PFSK-1 (cell line): ENCODE data around the gene TBC1D22A.

Source experiments
- FOXP2 ChIP-seq: optimal IDR thresholded peaks from 2 replicates; pipeline ENCODE3; 2011; ENCODE audit warnings: borderline replicate concordance, control low read depth, inconsistent platforms; ENCODE audit not compliant: insufficient read depth; ENCODE audit errors: extremely low read length, extremely low read depth
- POLR2AphosphoS5 ChIP-seq: IDR thresholded peaks from 2 replicates; pipeline ENCODE4 v1.6.1; 2012; ENCODE audit warnings: low read depth, mild to moderate bottlenecking, control low read depth, low read length, moderate library complexity
- REST ChIP-seq, 2 experiments: IDR thresholded peaks; 2 replicates each; pipeline versions ENCODE4 v1.6.1 to v1.8.0; 2011 to 2012; ENCODE audit warnings: low read depth in 2 of 2, low read length in 2 of 2, control low read depth in 1 of 2, inconsistent platforms in 1 of 2, mild to moderate bottlenecking in 1 of 2, moderate library complexity in 1 of 2; ENCODE audit not compliant: insufficient read depth in 1 of 2
- SIN3A ChIP-seq: IDR thresholded peaks from 2 replicates; pipeline ENCODE4 v1.6.1; 2012; ENCODE audit warnings: mild to moderate bottlenecking, low read length, moderate library complexity, borderline replicate concordance; ENCODE audit not compliant: insufficient read depth
- TAF1 ChIP-seq: IDR thresholded peaks from 2 replicates; pipeline ENCODE4 v1.6.1; 2012; ENCODE audit warnings: low read length, control low read depth, borderline replicate concordance; ENCODE audit not compliant: insufficient read depth

Gene TBC1D22A

DNA sequence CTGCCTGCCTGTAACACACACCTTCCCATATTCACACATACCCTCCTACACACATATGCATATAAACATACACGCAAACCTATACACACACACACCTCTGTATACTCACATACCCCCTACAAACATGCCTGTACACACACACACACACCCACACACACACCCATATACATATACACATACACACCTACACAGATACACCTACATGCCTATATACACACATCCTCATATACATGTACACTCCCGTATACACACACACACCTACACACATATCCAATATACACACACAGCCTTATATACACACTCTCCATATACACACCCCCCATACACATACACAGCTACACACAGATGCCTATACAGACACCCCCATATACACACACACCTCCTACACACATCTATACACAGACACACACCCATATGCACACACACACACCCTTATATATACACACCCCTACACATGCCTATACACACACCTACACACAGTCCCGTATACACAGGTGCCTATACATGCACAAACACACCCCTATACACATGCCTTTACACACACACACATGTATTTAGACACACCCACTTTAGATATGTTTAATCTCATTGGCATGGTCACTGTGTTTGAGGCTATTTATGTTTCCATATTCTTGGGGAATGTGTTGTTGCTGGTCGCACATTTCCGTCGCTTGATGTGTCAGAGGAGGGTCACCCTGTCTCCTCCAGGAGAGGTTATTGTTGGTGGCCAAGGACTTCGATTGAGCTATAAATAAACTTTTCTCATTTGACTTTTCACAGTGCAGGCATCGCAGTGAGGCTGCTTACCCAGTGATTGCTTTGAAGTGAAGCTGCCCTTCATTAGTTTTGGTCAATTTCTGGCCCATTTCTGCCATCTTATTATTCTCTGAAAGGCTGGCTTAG is 243.3 kb downstream of the TBC1D22A start:
- no peak for TF ChIP-seq SIN3A
- TF ChIP-seq TAF1: no peak
- no peak for TF ChIP-seq FOXP2
- no peak for TF ChIP-seq POLR2AphosphoS5
- TF ChIP-seq REST (IDR thresholded peaks at IDR 0.05; ENCODE audit: insufficient read depth in 1 of 2, low read depth in 2 of 2, low read length in 2 of 2): no peak

DNA sequence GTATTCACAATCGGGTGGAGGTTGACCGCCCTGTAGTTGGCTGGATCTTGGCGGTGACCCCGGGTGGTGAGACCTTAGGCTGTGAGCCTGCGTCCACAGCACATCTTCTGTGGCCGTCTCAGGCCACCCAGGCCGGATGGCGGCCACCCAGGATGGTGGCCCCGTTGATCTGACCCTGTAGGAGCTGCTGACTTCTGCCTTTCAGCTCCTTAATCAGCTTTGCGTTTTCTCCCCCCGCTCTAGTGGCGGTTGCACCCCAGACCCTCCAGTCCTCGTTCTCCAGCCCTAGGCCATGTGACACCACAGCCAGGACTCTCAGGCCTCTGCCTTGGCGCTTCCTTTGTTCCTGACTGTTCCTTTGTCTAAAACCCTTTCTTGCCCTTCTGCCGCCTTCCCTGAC is 244.0 kb downstream of the TBC1D22A start:
- no peak for TF ChIP-seq POLR2AphosphoS5
- no peak for TF ChIP-seq TAF1
- no peak for TF ChIP-seq REST (IDR thresholded peaks at IDR 0.05; ENCODE audit: insufficient read depth in 1 of 2, low read depth in 2 of 2, low read length in 2 of 2)
- TF ChIP-seq SIN3A: no peak
- no peak for TF ChIP-seq FOXP2

GRCh38 chr22:47006869-47007268 is 244.4 kb downstream of the TBC1D22A start:
- TF ChIP-seq POLR2AphosphoS5 (no peak), TAF1 (no peak), REST (IDR thresholded peaks at IDR 0.05; ENCODE audit: insufficient read depth in 1 of 2, low read depth in 2 of 2, low read length in 2 of 2) (no peak), SIN3A (no peak), FOXP2 (no peak)

GRCh38 chr22:47007496-47007895 is 245.0 kb downstream of the TBC1D22A start:
- TF ChIP-seq FOXP2: no peak
- no peak for TF ChIP-seq POLR2AphosphoS5
- TF ChIP-seq TAF1: no peak
- TF ChIP-seq REST (IDR thresholded peaks at IDR 0.05; ENCODE audit: insufficient read depth in 1 of 2, low read depth in 2 of 2, low read length in 2 of 2): no peak
- no peak for TF ChIP-seq SIN3A
